ENCODE results near the gene DNAJC24.

- TF ChIP-seq SIN3A (IDR thresholded peaks at IDR 0.05; ENCODE audit: borderline replicate concordance, insufficient read depth, low read length) (no peak), POLR2AphosphoS5 (IDR thresholded peaks at IDR 0.05; ENCODE audit: low read depth, low read length) (no peak)
Measured at GRCh38 chr11:31433851-31434250, 64.2 kb downstream of the DNAJC24 start.

All from PFSK-1 (cell line).